Tibial nerve (tissue), 3 donors: Measurements from ENCODE around the gene TCAP.

Source experiments
- CTCF ChIP-seq, 5 experiments: fragments of 200-600 bp in 3 of 5; fragments of 450-650 bp in 2 of 5; sonication (generic) in 3 of 5; IDR thresholded peaks; one replicate each; pipeline ENCODE4 v1.5.1; 2016 to 2019; ENCODE audit warnings: antibody characterized with exemption in 5 of 5, mild to moderate bottlenecking in 3 of 5, moderate library complexity in 2 of 5
- POLR2A ChIP-seq, 2 donors: fragments of 450-650 bp; IDR thresholded peaks; one replicate each; pipeline ENCODE4 v1.6.1; 2017; ENCODE audit warnings: antibody characterized with exemption in 2 of 2, mild to moderate bottlenecking in 2 of 2, moderate library complexity in 2 of 2

GRCh38 chr17:39648616-39649366 is 16.4 kb upstream of the TCAP start:
- TF ChIP-seq POLR2A (IDR thresholded peaks at IDR 0.05) (no peak), CTCF (IDR thresholded peaks at IDR 0.05) (no peak)
